BE2C (cell line): ENCODE data around the gene TNFRSF13B.

Source experiments
- DNase-seq: peaks from one replicate; pipeline ENCODE4 v3.0.0-alpha.2; 2020
- H3K27me3 ChIP-seq: fragments of 250-450 bp; sonication (Bioruptor Pico); 2 replicates; pipeline ENCODE4 v1.5.1; 2020; ENCODE audit warnings: mild to moderate bottlenecking
- H3K36me3 ChIP-seq: fragments of 250-450 bp; sonication (Bioruptor Pico); 2 replicates; pipeline ENCODE4 v1.5.1; 2020; ENCODE audit warnings: mild to moderate bottlenecking
- H3K4me1 ChIP-seq: fragments of 250-450 bp; sonication (Bioruptor Pico); 2 replicates; pipeline ENCODE4 v1.5.1; 2020
- H3K4me3 ChIP-seq: 2 replicates; pipeline ENCODE4 v1.5.1; 2011; ENCODE audit warnings: low read depth, low read length
- H3K9me3 ChIP-seq: fragments of 250-450 bp; sonication (Bioruptor Pico); 2 replicates; pipeline ENCODE4 v1.5.1; 2020
- TF ChIP-seq, protein P1 (sequence below): IDR thresholded peaks from 2 replicates; pipeline ENCODE4 v1.5.1; 2012; ENCODE audit warnings: mild to moderate bottlenecking, low read depth, low read length

The TNFRSF13B gene

DNA sequence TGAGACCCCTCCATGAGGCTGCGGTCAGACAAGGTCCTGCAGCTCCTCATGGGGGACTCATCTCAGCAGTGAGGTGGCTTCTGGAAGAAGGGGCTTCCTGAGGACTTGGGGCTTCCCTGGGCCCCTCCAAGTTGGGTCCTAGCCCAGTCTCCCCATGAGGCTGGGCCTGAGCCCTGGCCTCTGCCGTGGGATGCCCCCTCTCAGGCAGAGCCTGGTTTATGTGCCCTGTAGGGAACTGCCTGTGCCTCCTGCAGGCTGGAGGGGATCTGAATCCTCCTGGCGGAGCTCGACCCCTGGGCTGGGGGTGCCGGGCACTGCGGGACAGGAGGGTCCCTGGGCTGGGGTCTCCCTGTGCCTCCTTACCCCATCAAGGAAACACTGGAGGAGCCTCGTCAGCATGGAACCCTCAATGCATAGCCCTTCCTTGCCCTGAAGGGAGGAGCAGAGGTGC lies 45.8 kb downstream of the TNFRSF13B start:
- Histone ChIP-seq H3K4me3 (no peak overlapping the region), H3K36me3 (no peaks in the 10 kb centered on the region), H3K9me3 (no peaks in the 10 kb centered on the region), H3K27me3 (no peaks in the 10 kb centered on the region), H3K4me1 (no peaks in the 10 kb centered on the region)
- TF ChIP-seq, protein P1, sequence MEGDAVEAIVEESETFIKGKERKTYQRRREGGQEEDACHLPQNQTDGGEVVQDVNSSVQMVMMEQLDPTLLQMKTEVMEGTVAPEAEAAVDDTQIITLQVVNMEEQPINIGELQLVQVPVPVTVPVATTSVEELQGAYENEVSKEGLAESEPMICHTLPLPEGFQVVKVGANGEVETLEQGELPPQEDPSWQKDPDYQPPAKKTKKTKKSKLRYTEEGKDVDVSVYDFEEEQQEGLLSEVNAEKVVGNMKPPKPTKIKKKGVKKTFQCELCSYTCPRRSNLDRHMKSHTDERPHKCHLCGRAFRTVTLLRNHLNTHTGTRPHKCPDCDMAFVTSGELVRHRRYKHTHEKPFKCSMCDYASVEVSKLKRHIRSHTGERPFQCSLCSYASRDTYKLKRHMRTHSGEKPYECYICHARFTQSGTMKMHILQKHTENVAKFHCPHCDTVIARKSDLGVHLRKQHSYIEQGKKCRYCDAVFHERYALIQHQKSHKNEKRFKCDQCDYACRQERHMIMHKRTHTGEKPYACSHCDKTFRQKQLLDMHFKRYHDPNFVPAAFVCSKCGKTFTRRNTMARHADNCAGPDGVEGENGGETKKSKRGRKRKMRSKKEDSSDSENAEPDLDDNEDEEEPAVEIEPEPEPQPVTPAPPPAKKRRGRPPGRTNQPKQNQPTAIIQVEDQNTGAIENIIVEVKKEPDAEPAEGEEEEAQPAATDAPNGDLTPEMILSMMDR = no peak
- no peak for DNase-seq

DNA sequence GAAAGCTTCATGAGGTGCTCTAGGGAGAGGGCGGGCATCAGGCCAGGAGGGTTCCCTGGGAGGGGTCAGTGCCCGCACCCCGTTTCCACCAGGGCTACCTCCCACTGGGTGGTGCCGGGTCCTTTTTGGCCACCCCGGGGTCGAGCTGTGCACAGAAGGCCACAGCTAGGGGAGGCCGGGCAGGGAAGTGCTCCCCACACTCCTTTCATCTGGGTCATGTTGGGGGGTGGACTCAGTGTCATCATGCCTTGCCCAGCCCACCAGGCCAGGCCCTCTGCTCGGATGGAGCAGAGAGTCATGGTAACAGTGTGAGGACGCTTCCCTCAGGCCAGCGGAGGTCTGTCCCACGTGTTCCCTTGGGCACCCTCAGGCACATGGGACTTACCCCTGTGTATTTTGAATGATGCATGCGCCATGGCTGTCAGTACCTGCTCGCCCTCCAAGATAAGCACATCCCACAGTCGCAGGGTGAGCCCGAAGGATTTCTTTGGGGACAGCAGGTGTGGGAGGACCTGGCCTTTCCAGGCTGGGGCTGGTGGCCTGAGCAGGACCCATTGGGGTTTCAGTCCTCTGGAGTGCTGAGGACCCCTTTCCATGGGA lies 46.4 kb downstream of the TNFRSF13B start:
- no peak overlapping the region for H3K4me3 ChIP-seq
- no peaks in the 10 kb centered on the region for H3K27me3 ChIP-seq
- H3K4me1 ChIP-seq = no peaks in the 10 kb centered on the region
- no peaks in the 10 kb centered on the region for H3K9me3 ChIP-seq
- no peak for DNase-seq
- TF ChIP-seq, protein P1 = no peak
- H3K36me3 ChIP-seq = no peaks in the 10 kb centered on the region

DNA sequence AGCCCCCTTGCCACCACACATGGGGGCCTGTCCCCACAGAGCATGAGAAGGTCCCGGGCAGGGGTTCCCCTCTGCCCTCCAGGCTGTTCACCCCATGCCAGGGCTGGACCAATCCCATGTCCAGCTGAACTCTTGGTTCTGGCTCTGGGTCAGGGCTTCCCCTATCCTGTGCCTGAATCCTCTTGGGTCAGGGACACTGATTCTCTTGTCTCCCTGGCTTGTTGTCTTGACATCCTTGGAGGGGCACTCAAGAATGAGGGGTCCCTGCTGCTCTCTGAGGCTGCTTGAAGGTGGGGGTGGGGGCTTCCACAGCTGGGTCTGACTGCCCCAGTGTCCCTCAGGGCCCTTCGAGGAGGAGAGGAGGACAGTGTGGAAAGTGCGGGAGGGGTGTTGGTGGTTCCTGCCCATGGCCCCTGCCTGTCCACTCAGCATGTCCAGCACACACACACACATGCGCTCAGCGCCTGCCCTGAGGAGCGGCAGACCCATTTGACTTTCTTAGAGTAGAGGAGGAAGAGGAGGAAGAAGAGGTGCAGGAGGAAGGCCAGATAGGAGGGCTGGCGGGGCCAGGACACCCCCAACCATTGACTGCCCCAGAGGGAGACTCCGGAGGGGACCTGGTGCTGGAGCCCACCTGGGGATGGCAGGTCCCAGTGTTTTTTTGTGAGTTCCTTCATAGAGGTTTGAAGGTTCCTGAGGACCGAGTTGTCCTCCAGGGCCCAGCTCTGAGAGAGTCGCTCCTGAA lies 47.0 kb downstream of the TNFRSF13B start:
- Histone ChIP-seq H3K27me3 (no peaks in the 10 kb centered on the region), H3K36me3 (no peaks in the 10 kb centered on the region), H3K4me1 (no peaks in the 10 kb centered on the region), H3K4me3 (no peak overlapping the region), H3K9me3 (no peaks in the 10 kb centered on the region)
- no peak for DNase-seq
- TF ChIP-seq, protein P1 = no peak

- no peaks in the 10 kb centered on the region for H3K9me3 ChIP-seq
- H3K27me3 ChIP-seq = no peaks in the 10 kb centered on the region
- no peaks in the 10 kb centered on the region for H3K4me1 ChIP-seq
- no peak for DNase-seq
- H3K4me3 ChIP-seq = no peak overlapping the region
- TF ChIP-seq, protein P1 = no peak
- no peaks in the 10 kb centered on the region for H3K36me3 ChIP-seq
Observed at GRCh38 chr17:16923904-16924695, 47.8 kb downstream of the TNFRSF13B start.

DNA sequence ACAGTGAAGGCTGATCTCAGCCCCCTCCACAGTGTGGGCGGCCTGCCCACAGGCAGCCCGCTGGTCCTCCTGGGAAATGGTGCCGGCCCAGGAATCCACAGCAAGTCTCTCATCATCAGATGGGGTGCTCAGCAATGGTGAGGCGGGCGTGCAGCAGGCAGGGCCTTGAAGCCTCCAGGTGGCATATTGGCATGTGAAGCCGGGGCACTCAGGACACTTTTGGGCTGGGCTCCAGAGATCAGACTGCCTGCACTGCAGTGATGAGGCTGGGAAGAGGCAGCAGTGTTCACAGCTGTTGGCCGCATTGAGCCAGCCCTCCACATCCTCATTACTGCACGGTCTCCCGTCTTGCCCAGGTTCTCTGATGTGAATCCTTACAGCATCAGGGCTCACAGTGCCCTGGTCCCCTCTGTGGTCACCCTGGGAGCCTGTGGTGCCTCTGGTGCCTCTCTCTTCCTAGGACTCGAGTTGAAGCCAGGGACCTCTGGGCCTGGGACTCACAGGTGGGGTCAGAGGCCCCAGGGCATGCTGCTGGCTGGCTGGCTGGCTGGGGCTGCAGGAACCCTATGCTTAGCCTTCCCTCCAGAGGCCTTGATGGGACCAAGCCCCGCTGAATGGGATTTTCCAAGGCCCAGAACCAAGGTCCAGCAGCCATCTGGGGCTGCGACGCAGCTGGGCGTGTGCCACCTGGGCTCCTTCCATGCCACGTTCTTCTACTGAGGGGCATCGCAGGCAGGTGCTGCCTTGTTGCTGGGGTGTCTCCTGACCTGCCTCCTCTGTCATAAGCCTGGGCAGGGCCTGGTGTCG lies 48.6 kb downstream of the TNFRSF13B start:
- H3K4me3 ChIP-seq = no peak overlapping the region
- no peak for DNase-seq

More for the DNA sequence above, 48.6 kb downstream of the TNFRSF13B start:
- Histone ChIP-seq H3K36me3 (no peaks in the 10 kb centered on the region), H3K4me1 (no peaks in the 10 kb centered on the region), H3K9me3 (no peaks in the 10 kb centered on the region), H3K27me3 (no peaks in the 10 kb centered on the region)
- TF ChIP-seq, protein P1 = no peak
